ENCODE data around the gene NPLOC4. TPM values are rescaled to one million over a fixed set of nuclear protein-coding genes. Genes with fewer than 3 reads are reported as not detected.
A peak's percentile ranks its signal among the peaks of the same experiment; 100 is the strongest.

Gene NPLOC4
- polyA plus RNA-seq, 1 of the 3 experiments (the other 2 are of a cell fraction), result 88.6 TPM

- TF ChIP-seq RXRA (IDR thresholded peaks at IDR 0.05; ENCODE audit: borderline replicate concordance, low read depth), result no peak
- TF ChIP-seq, protein P1, sequence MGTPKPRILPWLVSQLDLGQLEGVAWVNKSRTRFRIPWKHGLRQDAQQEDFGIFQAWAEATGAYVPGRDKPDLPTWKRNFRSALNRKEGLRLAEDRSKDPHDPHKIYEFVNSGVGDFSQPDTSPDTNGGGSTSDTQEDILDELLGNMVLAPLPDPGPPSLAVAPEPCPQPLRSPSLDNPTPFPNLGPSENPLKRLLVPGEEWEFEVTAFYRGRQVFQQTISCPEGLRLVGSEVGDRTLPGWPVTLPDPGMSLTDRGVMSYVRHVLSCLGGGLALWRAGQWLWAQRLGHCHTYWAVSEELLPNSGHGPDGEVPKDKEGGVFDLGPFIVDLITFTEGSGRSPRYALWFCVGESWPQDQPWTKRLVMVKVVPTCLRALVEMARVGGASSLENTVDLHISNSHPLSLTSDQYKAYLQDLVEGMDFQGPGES (IDR thresholded peaks at IDR 0.05; ENCODE audit: low read depth, low read length), result no peak
- TF ChIP-seq YY1 (IDR thresholded peaks at IDR 0.05; ENCODE audit: low read depth), result no peak
- TF ChIP-seq ELF1 (IDR thresholded peaks at IDR 0.05), result no peak
- TF ChIP-seq, protein P2, sequence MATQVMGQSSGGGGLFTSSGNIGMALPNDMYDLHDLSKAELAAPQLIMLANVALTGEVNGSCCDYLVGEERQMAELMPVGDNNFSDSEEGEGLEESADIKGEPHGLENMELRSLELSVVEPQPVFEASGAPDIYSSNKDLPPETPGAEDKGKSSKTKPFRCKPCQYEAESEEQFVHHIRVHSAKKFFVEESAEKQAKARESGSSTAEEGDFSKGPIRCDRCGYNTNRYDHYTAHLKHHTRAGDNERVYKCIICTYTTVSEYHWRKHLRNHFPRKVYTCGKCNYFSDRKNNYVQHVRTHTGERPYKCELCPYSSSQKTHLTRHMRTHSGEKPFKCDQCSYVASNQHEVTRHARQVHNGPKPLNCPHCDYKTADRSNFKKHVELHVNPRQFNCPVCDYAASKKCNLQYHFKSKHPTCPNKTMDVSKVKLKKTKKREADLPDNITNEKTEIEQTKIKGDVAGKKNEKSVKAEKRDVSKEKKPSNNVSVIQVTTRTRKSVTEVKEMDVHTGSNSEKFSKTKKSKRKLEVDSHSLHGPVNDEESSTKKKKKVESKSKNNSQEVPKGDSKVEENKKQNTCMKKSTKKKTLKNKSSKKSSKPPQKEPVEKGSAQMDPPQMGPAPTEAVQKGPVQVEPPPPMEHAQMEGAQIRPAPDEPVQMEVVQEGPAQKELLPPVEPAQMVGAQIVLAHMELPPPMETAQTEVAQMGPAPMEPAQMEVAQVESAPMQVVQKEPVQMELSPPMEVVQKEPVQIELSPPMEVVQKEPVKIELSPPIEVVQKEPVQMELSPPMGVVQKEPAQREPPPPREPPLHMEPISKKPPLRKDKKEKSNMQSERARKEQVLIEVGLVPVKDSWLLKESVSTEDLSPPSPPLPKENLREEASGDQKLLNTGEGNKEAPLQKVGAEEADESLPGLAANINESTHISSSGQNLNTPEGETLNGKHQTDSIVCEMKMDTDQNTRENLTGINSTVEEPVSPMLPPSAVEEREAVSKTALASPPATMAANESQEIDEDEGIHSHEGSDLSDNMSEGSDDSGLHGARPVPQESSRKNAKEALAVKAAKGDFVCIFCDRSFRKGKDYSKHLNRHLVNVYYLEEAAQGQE (IDR thresholded peaks at IDR 0.05; ENCODE audit: low read depth, low read length), result 0 out of 2 replicates have a peak, but pooled peaks have one; percentile 18
- peak; percentile 43; the same call in 1 of the 2 replicates for TF ChIP-seq TCF12 (IDR thresholded peaks at IDR 0.05)
- no peak for TF ChIP-seq TAF1 (IDR thresholded peaks at IDR 0.05; ENCODE audit: borderline replicate concordance, low read depth, low read length)
- no peak for TF ChIP-seq NRF1 (IDR thresholded peaks at IDR 0.05; ENCODE audit: low read depth, low read length)
- no peak for TF ChIP-seq GATA2 (CRISPR knock-in tag; IDR thresholded peaks at IDR 0.05)
- TF ChIP-seq, protein P3, sequence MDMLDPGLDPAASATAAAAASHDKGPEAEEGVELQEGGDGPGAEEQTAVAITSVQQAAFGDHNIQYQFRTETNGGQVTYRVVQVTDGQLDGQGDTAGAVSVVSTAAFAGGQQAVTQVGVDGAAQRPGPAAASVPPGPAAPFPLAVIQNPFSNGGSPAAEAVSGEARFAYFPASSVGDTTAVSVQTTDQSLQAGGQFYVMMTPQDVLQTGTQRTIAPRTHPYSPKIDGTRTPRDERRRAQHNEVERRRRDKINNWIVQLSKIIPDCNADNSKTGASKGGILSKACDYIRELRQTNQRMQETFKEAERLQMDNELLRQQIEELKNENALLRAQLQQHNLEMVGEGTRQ (IDR thresholded peaks at IDR 0.05; ENCODE audit: borderline replicate concordance, low read depth, low read length), result no peak
- TF ChIP-seq ZBTB33 (IDR thresholded peaks at IDR 0.05; ENCODE audit: borderline replicate concordance, low read depth), result no peak
- TF ChIP-seq POLR2AphosphoS5 (IDR thresholded peaks at IDR 0.05; ENCODE audit: low read depth, low read length), result no peak; the same call in 1 of the 2 replicates
- TF ChIP-seq SIN3A (IDR thresholded peaks at IDR 0.05; ENCODE audit: borderline replicate concordance, low read depth, low read length), result no peak
Measured at GRCh38 chr17:81556175-81556691, 80.7 kb downstream of the NPLOC4 start (continued).

Data from SK-N-SH (cell line).